Hepatocyte (in vitro differentiated cells): ENCODE measurements around the gene GJB5. TPM values are rescaled to one million over a fixed set of nuclear protein-coding genes. Genes with fewer than 3 reads are reported as not detected.

ENCODE experiments used
- DNase-seq: peaks from one replicate; pipeline ENCODE4 v3.0.0-alpha.2; 2016; ENCODE audit warnings: low spot score
- H2AFZ ChIP-seq: fragments of 200-600 bp; sonication (generic); 2 replicates; pipeline ENCODE4 v1.6.0; 2016; ENCODE audit warnings: antibody characterized with exemption, mild to moderate bottlenecking
- H3K27ac ChIP-seq: fragments of 200-600 bp; sonication (generic); 2 replicates; pipeline ENCODE4 v1.5.1; 2016; ENCODE audit warnings: mild to moderate bottlenecking
- H3K27me3 ChIP-seq: fragments of 200-600 bp; sonication (generic); 2 replicates; pipeline ENCODE4 v1.6.1; 2016
- H3K36me3 ChIP-seq: fragments of 200-600 bp; sonication (generic); replicated peaks from 2 replicates; pipeline ENCODE4 v1.5.1; 2016; ENCODE audit warnings: low read depth; ENCODE audit not compliant: insufficient read depth
- H3K4me1 ChIP-seq: fragments of 200-600 bp; sonication (generic); 2 replicates; pipeline ENCODE4 v1.5.1; 2016; ENCODE audit warnings: mild to moderate bottlenecking, moderate library complexity; ENCODE audit not compliant: insufficient read depth
- H3K4me2 ChIP-seq: fragments of 200-600 bp; sonication (generic); 2 replicates; pipeline ENCODE4 v1.6.0; 2016
- H3K4me3 ChIP-seq: fragments of 200-600 bp; sonication (generic); 2 replicates; pipeline ENCODE4 v1.5.1; 2016; ENCODE audit warnings: mild to moderate bottlenecking
- H3K79me2 ChIP-seq: fragments of 200-600 bp; sonication (generic); 2 replicates; pipeline ENCODE4 v1.6.0; 2017; ENCODE audit warnings: mild to moderate bottlenecking
- H3K9me2 ChIP-seq: fragments of 200-600 bp; sonication (generic); replicated peaks from 2 replicates; pipeline ENCODE4 v1.6.0; 2017; ENCODE audit warnings: mild to moderate bottlenecking; ENCODE audit not compliant: insufficient read depth
- H3K9me3 ChIP-seq: fragments of 200-600 bp; sonication (generic); 2 replicates; pipeline ENCODE4 v1.5.1; 2016; ENCODE audit warnings: low read depth, mild to moderate bottlenecking
- H4K20me1 ChIP-seq: fragments of 200-600 bp; sonication (generic); 2 replicates; pipeline ENCODE4 v1.6.0; 2016; ENCODE audit warnings: mild to moderate bottlenecking; ENCODE audit not compliant: insufficient read depth, poor library complexity, severe bottlenecking
- CTCF ChIP-seq: fragments of 200-600 bp; sonication (generic); IDR thresholded peaks from 2 replicates; pipeline ENCODE4 v1.5.1; 2016; ENCODE audit warnings: antibody characterized with exemption, mild to moderate bottlenecking; ENCODE audit not compliant: poor library complexity
- EZH2 ChIP-seq: fragments of 200-600 bp; sonication (generic); IDR thresholded peaks from 2 replicates; pipeline ENCODE4 v1.6.1; 2016; ENCODE audit warnings: antibody characterized with exemption, mild to moderate bottlenecking, borderline replicate concordance
- EZH2phosphoT487 ChIP-seq: fragments of 200-600 bp; sonication (generic); IDR thresholded peaks from one replicate; pipeline ENCODE4 v1.6.1; 2018; ENCODE audit warnings: antibody characterized with exemption, mild to moderate bottlenecking, low read depth, moderate library complexity; ENCODE audit not compliant: unreplicated experiment, severe bottlenecking
- WGBS: methylation state at CpG from one replicate; pipeline ENCODE4 v1.1.6; 2016; ENCODE audit warnings: low lambda C conversion rate; ENCODE audit errors: missing lambda C conversion rate; 5-methylcytosine and 5-hydroxymethylcytosine counted together
- polyA plus RNA-seq: library from polyadenylated mRNA; unstranded; fragments of >200 nt; fragmentation: Nextera tagmentation; extraction: Ambion mirVana; gene quantifications from 2 replicates; pipeline ENCODE4 v1.2.1, GENCODE V29; 2016
- total RNA-seq: library from RNA; depleted of rRNA; stranded (reverse); fragments of >200 nt; gene quantifications from 2 replicates; pipeline ENCODE4 v1.2.3, GENCODE V29; 2014

The GJB5 gene
- total and polyA plus RNA-seq, 2 experiments from 2014 or later: 0.80 to 0.85 TPM

DNA sequence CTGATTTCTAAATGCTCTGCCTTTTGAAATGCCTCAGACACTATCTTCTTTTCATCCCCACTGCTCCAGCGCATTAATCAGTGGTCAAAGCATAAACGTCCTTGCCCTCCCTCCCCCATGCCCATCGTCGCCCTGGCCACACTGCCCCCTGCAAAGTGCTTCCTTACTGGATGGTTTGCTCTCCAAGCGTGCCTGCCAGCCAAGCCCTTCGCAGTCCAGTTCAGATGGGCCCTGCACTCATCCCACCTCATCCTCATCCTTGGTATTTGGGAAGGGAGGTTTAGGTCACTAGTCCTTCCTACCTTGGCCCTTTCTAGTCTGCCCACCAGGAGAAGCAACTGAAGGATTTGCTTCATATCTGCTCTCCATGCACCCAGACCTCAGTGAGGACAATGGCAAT lies 41.1 kb downstream of the GJB5 start:
- TF ChIP-seq CTCF: no peak
- no peak for TF ChIP-seq EZH2phosphoT487
- TF ChIP-seq EZH2: no peak
- no peaks in the 10 kb centered on the region for H4K20me1 ChIP-seq
- H3K27me3 ChIP-seq: peaks cover 22% of the 10 kb centered on the region
- no peaks in the 10 kb centered on the region for H3K79me2 ChIP-seq
- no peak overlapping the region for H2AFZ ChIP-seq
- no peak for DNase-seq
- H3K4me3 ChIP-seq: no peak overlapping the region
- H3K4me2 ChIP-seq: no peak overlapping the region
- no peaks in the 10 kb centered on the region for H3K4me1 ChIP-seq
- no peaks in the 10 kb centered on the region for H3K9me2 ChIP-seq
- no peak overlapping the region for H3K27ac ChIP-seq
- H3K9me3 ChIP-seq: no peaks in the 10 kb centered on the region
- 91% methylated on average over 6 of the region's 6 CpGs for WGBS
- H3K36me3 ChIP-seq: no peaks in the 10 kb centered on the region

GRCh38 chr1:34796990-34797389 lies 42.1 kb downstream of the GJB5 start:
- 76% methylated on average over 6 of the region's 6 CpGs for WGBS
- Histone ChIP-seq H4K20me1 (no peaks in the 10 kb centered on the region), H3K27ac (no peak overlapping the region), H3K27me3 (peaks cover 16% of the 10 kb centered on the region), H3K79me2 (no peaks in the 10 kb centered on the region), H2AFZ (no peak overlapping the region), H3K9me2 (no peaks in the 10 kb centered on the region), H3K9me3 (no peaks in the 10 kb centered on the region), H3K36me3 (no peaks in the 10 kb centered on the region), H3K4me3 (no peak overlapping the region), H3K4me2 (no peak overlapping the region), H3K4me1 (no peaks in the 10 kb centered on the region)
- DNase-seq: no peak
- TF ChIP-seq CTCF (no peak), EZH2 (no peak), EZH2phosphoT487 (no peak)

DNA sequence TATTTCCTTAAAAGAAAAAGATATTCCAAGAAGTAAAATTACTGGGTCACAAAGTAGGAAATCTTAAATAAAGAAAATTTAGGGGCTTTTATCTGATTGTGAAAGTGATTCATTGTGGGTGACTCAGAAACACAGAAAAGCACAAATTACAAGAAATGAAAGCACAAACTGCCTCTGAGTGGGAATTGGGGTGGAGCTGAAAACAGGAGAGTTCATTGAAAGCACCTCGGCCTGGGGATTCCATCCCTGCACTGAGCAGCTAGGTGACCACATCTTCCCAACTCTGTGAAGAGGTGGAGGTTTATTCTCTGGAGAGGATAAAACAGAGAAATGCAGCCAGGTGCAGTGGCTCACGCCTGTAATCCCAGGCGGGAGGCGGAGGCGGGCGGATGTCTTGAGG lies 45.4 kb downstream of the GJB5 start:
- Histone ChIP-seq H3K27ac (no peak overlapping the region), H3K4me3 (no peak overlapping the region), H3K4me1 (no peaks in the 10 kb centered on the region), H2AFZ (no peak overlapping the region), H3K4me2 (no peak overlapping the region), H4K20me1 (no peaks in the 10 kb centered on the region), H3K27me3 (no peaks in the 10 kb centered on the region), H3K79me2 (no peaks in the 10 kb centered on the region), H3K36me3 (no peaks in the 10 kb centered on the region), H3K9me3 (no peaks in the 10 kb centered on the region), H3K9me2 (no peaks in the 10 kb centered on the region)
- no peak for TF ChIP-seq EZH2phosphoT487
- TF ChIP-seq EZH2: no peak
- no peak for TF ChIP-seq CTCF
- WGBS: 91% methylated on average over 6 of the region's 6 CpGs
- no peak for DNase-seq

GRCh38 chr1:34803770-34804169 lies 48.9 kb downstream of the GJB5 start:
- no peak overlapping the region for H3K4me3 ChIP-seq
- H3K4me1 ChIP-seq: no peaks in the 10 kb centered on the region
- H3K27me3 ChIP-seq: no peaks in the 10 kb centered on the region
- no peaks in the 10 kb centered on the region for H3K36me3 ChIP-seq
- no peaks in the 10 kb centered on the region for H3K9me2 ChIP-seq
- no peak overlapping the region for H3K4me2 ChIP-seq
- H4K20me1 ChIP-seq: no peaks in the 10 kb centered on the region
- DNase-seq: no peak
- H3K79me2 ChIP-seq: no peaks in the 10 kb centered on the region
- no peak overlapping the region for H2AFZ ChIP-seq
- H3K27ac ChIP-seq: no peak overlapping the region
- no peaks in the 10 kb centered on the region for H3K9me3 ChIP-seq
- no peak for TF ChIP-seq CTCF
- no peak for TF ChIP-seq EZH2phosphoT487
- TF ChIP-seq EZH2: no peak
- 94% methylated on average over 3 of the region's 3 CpGs for WGBS
